ENCODE results near the gene HOXC4. TPM values are rescaled to one million over a fixed set of nuclear protein-coding genes. Genes with fewer than 3 reads are reported as not detected.

HOXC4 gene
- total RNA-seq, 1 donor from 2014 or later, result 1.3 TPM

GRCh38 chr12:54010972-54011664 lies 42.5 kb upstream of the HOXC4 start:
- no peak for TF ChIP-seq CTCF (IDR thresholded peaks at IDR 0.05; ENCODE audit: insufficient read depth, low read length, poor library complexity, severe bottlenecking)
- no peak for DNase-seq (ENCODE audit: low read depth)
- no peak overlapping the region for H3K4me3 ChIP-seq (ENCODE audit: low read depth, low read length)
- H3K27me3 ChIP-seq (ENCODE audit: control insufficient read depth, insufficient read depth, low read length), result peaks cover 29% of the 10 kb centered on the region
- H3K36me3 ChIP-seq (ENCODE audit: control insufficient read depth, insufficient read depth, low read length), result no peaks in the 10 kb centered on the region

- TF ChIP-seq CTCF (IDR thresholded peaks at IDR 0.05; ENCODE audit: insufficient read depth, low read length, poor library complexity, severe bottlenecking), result no peak
- DNase-seq (ENCODE audit: low read depth), result no peak
- no peaks in the 10 kb centered on the region for H3K36me3 ChIP-seq (ENCODE audit: control insufficient read depth, insufficient read depth, low read length)
- no peak overlapping the region for H3K4me3 ChIP-seq (ENCODE audit: low read depth, low read length)
- H3K27me3 ChIP-seq (ENCODE audit: control insufficient read depth, insufficient read depth, low read length), result peaks cover 26% of the 10 kb centered on the region
Observed at GRCh38 chr12:54011665-54012532, 41.7 kb upstream of the HOXC4 start.

- DNase-seq (ENCODE audit: low read depth), result no peak
- no peaks in the 10 kb centered on the region for H3K36me3 ChIP-seq (ENCODE audit: control insufficient read depth, insufficient read depth, low read length)
- no peak for TF ChIP-seq CTCF (IDR thresholded peaks at IDR 0.05; ENCODE audit: insufficient read depth, low read length, poor library complexity, severe bottlenecking)
- no peak overlapping the region for H3K4me3 ChIP-seq (ENCODE audit: low read depth, low read length)
- H3K27me3 ChIP-seq (ENCODE audit: control insufficient read depth, insufficient read depth, low read length), result peaks cover 24% of the 10 kb centered on the region
Observed at GRCh38 chr12:54012631-54013409, 40.8 kb upstream of the HOXC4 start.

- H3K27me3 ChIP-seq (ENCODE audit: control insufficient read depth, insufficient read depth, low read length), result peaks cover 19% of the 10 kb centered on the region
- H3K36me3 ChIP-seq (ENCODE audit: control insufficient read depth, insufficient read depth, low read length), result no peaks in the 10 kb centered on the region
- no peak for TF ChIP-seq CTCF (IDR thresholded peaks at IDR 0.05; ENCODE audit: insufficient read depth, low read length, poor library complexity, severe bottlenecking)
- H3K4me3 ChIP-seq (ENCODE audit: low read depth, low read length), result no peak overlapping the region
- DNase-seq (ENCODE audit: low read depth), result no peak
Observed at GRCh38 chr12:54014377-54015017, 39.1 kb upstream of the HOXC4 start.

- H3K36me3 ChIP-seq (ENCODE audit: control insufficient read depth, insufficient read depth, low read length), result no peaks in the 10 kb centered on the region
- H3K4me3 ChIP-seq (ENCODE audit: low read depth, low read length), result no peak overlapping the region
- DNase-seq (ENCODE audit: low read depth), result no peak
- TF ChIP-seq CTCF (IDR thresholded peaks at IDR 0.05; ENCODE audit: insufficient read depth, low read length, poor library complexity, severe bottlenecking), result no peak
- peaks cover 18% of the 10 kb centered on the region for H3K27me3 ChIP-seq (ENCODE audit: control insufficient read depth, insufficient read depth, low read length)
Observed at GRCh38 chr12:54015018-54015931, 38.4 kb upstream of the HOXC4 start.
